Nephron (organoid): Measurements from ENCODE around the gene SPECC1L.

Source experiments
- H3K27ac Mint-ChIP-seq, 3 experiments: 2 replicates each; pipeline ENCODE4 v1.8.0; 2020; ENCODE audit warnings: mixed read lengths in 3 of 3, mild to moderate bottlenecking in 2 of 3, moderate library complexity in 1 of 3
- H3K27me3 Mint-ChIP-seq: 2 replicates; pipeline ENCODE4 v1.8.0; 2021; ENCODE audit warnings: low read depth, mild to moderate bottlenecking, moderate library complexity, mixed read lengths
- H3K36me3 Mint-ChIP-seq: 2 replicates; pipeline ENCODE4 v1.8.0; 2020; ENCODE audit warnings: low read depth, mixed read lengths
- H3K4me1 Mint-ChIP-seq: 2 replicates; pipeline ENCODE4 v1.8.0; 2020; ENCODE audit warnings: mixed read lengths
- H3K4me3 Mint-ChIP-seq, 3 experiments: 2 replicates each; pipeline ENCODE4 v1.8.0; 2020; ENCODE audit warnings: mild to moderate bottlenecking in 3 of 3, mixed read lengths in 3 of 3, moderate library complexity in 2 of 3
- H3K9me3 Mint-ChIP-seq: 2 replicates; pipeline ENCODE4 v1.8.0; 2020; ENCODE audit warnings: mixed read lengths
- CTCF ChIP-seq, 3 experiments: fragments of 200-600 bp; sonication (generic); IDR thresholded peaks; one replicate each; pipeline ENCODE4 v1.5.0; 2021; ENCODE audit warnings: antibody characterized with exemption in 3 of 3; ENCODE audit not compliant: unreplicated experiment in 3 of 3

SPECC1L gene

GRCh38 chr22:24455039-24455438 is 184.4 kb downstream of the SPECC1L start:
- peaks cover 4% of the 10 kb centered on the region for H3K9me3 Mint-ChIP-seq
- peaks cover 8% of the 10 kb centered on the region for H3K27me3 Mint-ChIP-seq
- no peak overlapping the region for H3K27ac Mint-ChIP-seq
- H3K4me1 Mint-ChIP-seq: peaks cover 24% of the 10 kb centered on the region
- H3K36me3 Mint-ChIP-seq: no peaks in the 10 kb centered on the region
- no peak for TF ChIP-seq CTCF (IDR thresholded peaks at IDR 0.05; ENCODE audit: unreplicated experiment in 3 of 3)
- H3K4me3 Mint-ChIP-seq: no peak overlapping the region

DNA sequence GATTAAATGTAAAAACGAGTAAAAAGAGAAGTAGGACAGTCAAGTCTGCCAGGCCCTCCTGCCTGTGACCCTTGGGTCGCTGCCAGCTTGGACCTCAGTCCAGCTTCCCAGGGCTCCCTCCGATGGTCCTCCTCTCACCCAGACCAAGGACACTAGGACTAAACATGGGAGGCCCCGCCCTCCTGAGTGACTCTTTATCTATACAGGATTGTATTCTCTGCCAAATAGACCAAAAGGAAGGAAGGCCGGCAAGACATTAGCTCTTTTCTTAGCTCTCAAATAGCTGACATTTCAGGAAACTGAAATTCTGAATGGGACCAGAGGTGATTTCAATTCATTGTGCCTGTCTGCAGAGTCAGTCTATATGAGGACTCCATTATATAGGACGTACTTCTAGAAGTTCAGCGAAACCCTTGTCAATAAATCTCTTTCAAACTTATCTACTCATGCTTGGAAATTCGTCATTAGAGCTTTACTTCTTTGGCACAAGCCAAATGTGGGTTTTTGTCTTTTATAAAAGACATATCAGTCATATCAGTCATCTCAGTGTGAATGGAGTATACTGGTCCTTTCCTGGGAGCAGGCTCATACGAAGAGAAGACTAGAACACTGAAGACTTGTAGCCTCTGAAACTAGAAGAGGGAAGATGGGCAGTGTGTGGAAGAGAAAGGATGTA is 185.3 kb downstream of the SPECC1L start:
- peaks cover 21% of the 10 kb centered on the region for H3K4me1 Mint-ChIP-seq

GRCh38 chr22:24457894-24458420 is 187.3 kb downstream of the SPECC1L start:
- H3K27me3 Mint-ChIP-seq: peaks cover 8% of the 10 kb centered on the region
- H3K9me3 Mint-ChIP-seq: no peaks in the 10 kb centered on the region
- H3K4me3 Mint-ChIP-seq: no peak overlapping the region
- TF ChIP-seq CTCF (IDR thresholded peaks at IDR 0.05; ENCODE audit: unreplicated experiment in 3 of 3): no peak
- H3K36me3 Mint-ChIP-seq: no peaks in the 10 kb centered on the region
- peak overlapping the region in 2 of 3 experiments; percentile 51 to 75 for H3K27ac Mint-ChIP-seq
- H3K4me1 Mint-ChIP-seq: peaks cover 21% of the 10 kb centered on the region

More for the DNA sequence above, 185.3 kb downstream of the SPECC1L start:
- no peak for TF ChIP-seq CTCF (IDR thresholded peaks at IDR 0.05; ENCODE audit: unreplicated experiment in 3 of 3)
- Mint-ChIP-seq H3K27me3 (peaks cover 8% of the 10 kb centered on the region), H3K4me3 (no peak overlapping the region), H3K9me3 (no peaks in the 10 kb centered on the region), H3K36me3 (no peaks in the 10 kb centered on the region), H3K27ac (peak overlapping the region in 2 of 3 experiments; percentile 50 to 72)

DNA sequence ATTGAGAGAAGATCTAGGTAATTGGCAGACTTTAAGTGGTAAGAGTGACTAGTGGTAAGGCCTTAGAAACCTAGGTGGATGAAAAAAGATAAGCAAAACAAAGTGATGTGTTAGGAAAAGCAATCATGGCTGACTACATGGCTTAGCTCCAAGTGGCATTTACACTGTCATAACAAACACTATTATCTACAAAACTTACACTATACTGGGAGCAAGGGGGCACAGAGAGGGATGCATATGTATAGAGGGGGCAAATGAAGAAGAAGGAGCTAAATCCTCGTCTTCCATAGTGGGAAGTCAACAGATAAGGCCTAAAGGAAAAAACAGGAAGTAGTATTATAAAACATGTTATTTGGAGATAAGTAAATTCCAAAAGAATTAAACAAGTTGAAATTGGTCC is 189.3 kb downstream of the SPECC1L start:
- Mint-ChIP-seq H3K36me3 (no peaks in the 10 kb centered on the region), H3K27ac (peak overlapping the region in 2 of 3 experiments; percentile 4 to 21), H3K9me3 (no peaks in the 10 kb centered on the region), H3K4me1 (peaks cover 21% of the 10 kb centered on the region), H3K27me3 (peaks cover 8% of the 10 kb centered on the region), H3K4me3 (no peak overlapping the region)
- TF ChIP-seq CTCF (IDR thresholded peaks at IDR 0.05; ENCODE audit: unreplicated experiment in 3 of 3): no peak

GRCh38 chr22:24460418-24461089 is 189.9 kb downstream of the SPECC1L start:
- Mint-ChIP-seq H3K4me1 (peaks cover 24% of the 10 kb centered on the region), H3K27ac (peak overlapping the region in 2 of 3 experiments; percentile 50 to 65), H3K36me3 (no peaks in the 10 kb centered on the region), H3K9me3 (no peaks in the 10 kb centered on the region), H3K4me3 (no peak overlapping the region), H3K27me3 (peaks cover 8% of the 10 kb centered on the region)
- no peak for TF ChIP-seq CTCF (IDR thresholded peaks at IDR 0.05; ENCODE audit: unreplicated experiment in 3 of 3)
